Suprapubic skin (tissue), 4 donors: ENCODE data around the gene ASB18.

Source experiments
- POLR2A ChIP-seq, 2 donors: fragments of 450-650 bp; IDR thresholded peaks; one replicate each; pipeline ENCODE4 v1.6.1; 2017; ENCODE audit warnings: antibody characterized with exemption in 2 of 2, mild to moderate bottlenecking in 2 of 2, moderate library complexity in 2 of 2
- POLR2AphosphoS5 ChIP-seq, 3 donors: sonication (generic); formaldehyde crosslinking; IDR thresholded peaks; one replicate each; pipeline ENCODE4 v1.6.1; 2017; ENCODE audit warnings: antibody characterized with exemption in 3 of 3
- TF ChIP-seq, protein P1 (sequence below), 2 donors: fragments of 200-600 bp in 1 of 2; fragments of 450-650 bp in 1 of 2; sonication (generic) in 1 of 2; IDR thresholded peaks; one replicate each; pipeline ENCODE4 v1.5.1; 2016 to 2019; ENCODE audit warnings: antibody characterized with exemption in 2 of 2, mild to moderate bottlenecking in 1 of 2, moderate library complexity in 1 of 2

GRCh38 chr2:236273126-236273525, 8.9 kb upstream of the ASB18 start:
- TF ChIP-seq POLR2A (IDR thresholded peaks at IDR 0.05) (no peak), POLR2AphosphoS5 (IDR thresholded peaks at IDR 0.05) (no peak)
- TF ChIP-seq, protein P1, sequence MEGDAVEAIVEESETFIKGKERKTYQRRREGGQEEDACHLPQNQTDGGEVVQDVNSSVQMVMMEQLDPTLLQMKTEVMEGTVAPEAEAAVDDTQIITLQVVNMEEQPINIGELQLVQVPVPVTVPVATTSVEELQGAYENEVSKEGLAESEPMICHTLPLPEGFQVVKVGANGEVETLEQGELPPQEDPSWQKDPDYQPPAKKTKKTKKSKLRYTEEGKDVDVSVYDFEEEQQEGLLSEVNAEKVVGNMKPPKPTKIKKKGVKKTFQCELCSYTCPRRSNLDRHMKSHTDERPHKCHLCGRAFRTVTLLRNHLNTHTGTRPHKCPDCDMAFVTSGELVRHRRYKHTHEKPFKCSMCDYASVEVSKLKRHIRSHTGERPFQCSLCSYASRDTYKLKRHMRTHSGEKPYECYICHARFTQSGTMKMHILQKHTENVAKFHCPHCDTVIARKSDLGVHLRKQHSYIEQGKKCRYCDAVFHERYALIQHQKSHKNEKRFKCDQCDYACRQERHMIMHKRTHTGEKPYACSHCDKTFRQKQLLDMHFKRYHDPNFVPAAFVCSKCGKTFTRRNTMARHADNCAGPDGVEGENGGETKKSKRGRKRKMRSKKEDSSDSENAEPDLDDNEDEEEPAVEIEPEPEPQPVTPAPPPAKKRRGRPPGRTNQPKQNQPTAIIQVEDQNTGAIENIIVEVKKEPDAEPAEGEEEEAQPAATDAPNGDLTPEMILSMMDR (IDR thresholded peaks at IDR 0.05) = no peak
